Endothelial cell of umbilical vein (primary cell): ENCODE measurements around the gene MS4A4A. TPM values are rescaled to one million over a fixed set of nuclear protein-coding genes. Genes with fewer than 3 reads are reported as not detected.

Experiments used
- BruUV-seq: library from RNA; stranded (reverse); fragments of 400-500 nt; replicated peaks from 2 replicates; lab custom pipeline; 2021; lab: Mats Ljungman, UMichigan
- CTCF ChIA-PET: fragments of 300-600, 350-600 bp; sonication (Branson Sonifier 250); formaldehyde crosslinking; loops from one replicate; lab custom pipeline; 2021; ENCODE audit warnings: antibody characterized with exemption, inconsistent platforms; lab: Charles Lee
- POLR2A ChIA-PET: fragments of 300-600, 350-600 bp; sonication (Branson Sonifier 250); formaldehyde crosslinking; loops from one replicate; lab custom pipeline; 2021; ENCODE audit warnings: antibody characterized with exemption, inconsistent platforms; lab: Charles Lee
- DNase-seq: peaks from one replicate; pipeline ENCODE4 v3.0.0-alpha.2; 2011; ENCODE audit warnings: low read depth, low spot score
- FAIRE-seq: peaks from 2 replicates; lab custom pipeline; 2011; peaks lifted over from hg19 to GRCh38; lab: Jason Lieb, UNC
- H2AFZ ChIP-seq: 2 replicates; pipeline ENCODE4 v1.6.0; 2012; ENCODE audit warnings: low read depth, low read length, control low read depth, inconsistent platforms
- H3K27ac ChIP-seq: 2 replicates; pipeline ENCODE4 v1.5.1; 2011; ENCODE audit warnings: low read depth, mild to moderate bottlenecking, control low read depth, low read length, moderate library complexity; ENCODE audit not compliant: insufficient read depth
- H3K27me3 ChIP-seq, 2 experiments: 2 replicates each; pipeline versions ENCODE4 v1.6.0 to v1.6.1; 2011; ENCODE audit warnings: low read length in 2 of 2, mixed read lengths in 1 of 2; ENCODE audit not compliant: control insufficient read depth in 2 of 2, insufficient read depth in 2 of 2
- H3K36me3 ChIP-seq, 2 experiments: 2 replicates in 1 of 2; 3 replicates in 1 of 2; pipeline ENCODE4 v1.5.1; 2011; ENCODE audit warnings: low read length in 2 of 2, mild to moderate bottlenecking in 1 of 2, moderate library complexity in 1 of 2; ENCODE audit not compliant: control insufficient read depth in 2 of 2, insufficient read depth in 2 of 2; ENCODE audit errors: extremely low read depth in 1 of 2
- H3K4me1 ChIP-seq: 3 replicates; pipeline ENCODE4 v1.5.1; 2011; ENCODE audit warnings: mild to moderate bottlenecking, low read length; ENCODE audit not compliant: control insufficient read depth, insufficient read depth; ENCODE audit errors: extremely low read depth
- H3K4me2 ChIP-seq: 2 replicates; pipeline ENCODE4 v1.6.1; 2011; ENCODE audit warnings: low read length, control low read depth, mixed read lengths; ENCODE audit not compliant: insufficient read depth
- H3K4me3 ChIP-seq, 3 experiments: fragments of 200-600 bp in 1 of 3; sonication (generic), shearing (Covaris generic) in 1 of 3; replicated peaks in 1 of 3; 2 replicates each; pipeline ENCODE4 v1.5.1; 2011 to 2016; ENCODE audit warnings: control low read depth in 3 of 3, low read length in 3 of 3, mild to moderate bottlenecking in 2 of 3, inconsistent platforms in 1 of 3, low read depth in 1 of 3, moderate library complexity in 1 of 3; ENCODE audit not compliant: insufficient read depth in 1 of 3
- H3K79me2 ChIP-seq: 2 replicates; pipeline ENCODE4 v1.6.0; 2012; ENCODE audit warnings: low read length, inconsistent platforms; ENCODE audit not compliant: control insufficient read depth, insufficient read depth
- H3K9ac ChIP-seq: replicated peaks from 2 replicates; pipeline ENCODE3; 2011; ENCODE audit warnings: low read length, control low read depth; ENCODE audit not compliant: insufficient read depth; ENCODE audit errors: extremely low read depth
- H3K9me1 ChIP-seq: replicated peaks from 3 replicates; pipeline ENCODE4 v1.6.0; 2011; ENCODE audit warnings: mild to moderate bottlenecking, low read length; ENCODE audit not compliant: control insufficient read depth, insufficient read depth; ENCODE audit errors: extremely low read depth
- H3K9me3 ChIP-seq: replicated peaks from 2 replicates; pipeline ENCODE4 v1.5.1; 2012; ENCODE audit warnings: low read length, inconsistent platforms; ENCODE audit not compliant: control insufficient read depth, insufficient read depth
- H4K20me1 ChIP-seq: replicated peaks from 2 replicates; pipeline ENCODE3; 2011; ENCODE audit warnings: mild to moderate bottlenecking, low read length; ENCODE audit not compliant: control insufficient read depth, insufficient read depth; ENCODE audit errors: extremely low read depth
- EZH2 ChIP-seq: IDR thresholded peaks from 2 replicates; pipeline ENCODE4 v1.6.1; 2012; ENCODE audit warnings: borderline replicate concordance, low read depth, mild to moderate bottlenecking, moderate library complexity, low read length, inconsistent platforms; ENCODE audit not compliant: severe bottlenecking
- MYC ChIP-seq: IDR thresholded peaks from one replicate; pipeline ENCODE4 v1.6.1; 2011; ENCODE audit warnings: mild to moderate bottlenecking, low read depth, low read length
- dilution Hi-C: fragments of 300-500 bp; cut with MboI; formaldehyde crosslinking; loops from one replicate; pipeline ENCODE4 v1.15.0; 2019; ENCODE audit warnings: low sequenced_read_pairs; ENCODE audit not compliant: extremely low pct_ligation_motif_present
- intact Hi-C: fragments of 100-400 bp; cut with micrococcal nuclease; formaldehyde crosslinking; loops from one replicate; pipeline ENCODE4 v1.10.0; 2022
- polyA plus RNA-seq, 4 experiments: library from polyadenylated mRNA; depleted of rRNA in 3 of 4; stranded (reverse) in 3 of 4; unstranded in 1 of 4; fragments of >200 nt; gene quantifications; 2 replicates each; pipeline versions ENCODE4 v1.2.1 to v1.2.3, GENCODE V29; 2011 to 2012; ENCODE audit warnings: missing spikeins in 1 of 4
- total RNA-seq: library from RNA; stranded (reverse); gene quantifications from 2 replicates; pipeline ENCODE4 v1.2.3, GENCODE V29; 2021
- TF ChIP-seq, protein P1 (sequence below), 2 donors: IDR thresholded peaks; 1 replicate in 1 of 2; 2 replicates in 1 of 2; pipeline ENCODE4 v1.5.1; 2011; ENCODE audit warnings: low read length in 2 of 2, mild to moderate bottlenecking in 2 of 2, moderate library complexity in 2 of 2, control low read depth in 1 of 2, inconsistent platforms in 1 of 2, low read depth in 1 of 2; ENCODE audit not compliant: insufficient read depth in 1 of 2; ENCODE audit errors: extremely low read depth in 1 of 2
- TF ChIP-seq, protein P2 (sequence below): IDR thresholded peaks from 2 replicates; pipeline ENCODE4 v1.6.1; 2011; ENCODE audit not compliant: insufficient read depth, insufficient read length

Gene MS4A4A
- total and polyA plus RNA-seq, 2 donors (not counting 3 experiments of a cell fraction or from before 2014, with no cell fraction given) = 0.19 TPM; not detected in 1

DNA sequence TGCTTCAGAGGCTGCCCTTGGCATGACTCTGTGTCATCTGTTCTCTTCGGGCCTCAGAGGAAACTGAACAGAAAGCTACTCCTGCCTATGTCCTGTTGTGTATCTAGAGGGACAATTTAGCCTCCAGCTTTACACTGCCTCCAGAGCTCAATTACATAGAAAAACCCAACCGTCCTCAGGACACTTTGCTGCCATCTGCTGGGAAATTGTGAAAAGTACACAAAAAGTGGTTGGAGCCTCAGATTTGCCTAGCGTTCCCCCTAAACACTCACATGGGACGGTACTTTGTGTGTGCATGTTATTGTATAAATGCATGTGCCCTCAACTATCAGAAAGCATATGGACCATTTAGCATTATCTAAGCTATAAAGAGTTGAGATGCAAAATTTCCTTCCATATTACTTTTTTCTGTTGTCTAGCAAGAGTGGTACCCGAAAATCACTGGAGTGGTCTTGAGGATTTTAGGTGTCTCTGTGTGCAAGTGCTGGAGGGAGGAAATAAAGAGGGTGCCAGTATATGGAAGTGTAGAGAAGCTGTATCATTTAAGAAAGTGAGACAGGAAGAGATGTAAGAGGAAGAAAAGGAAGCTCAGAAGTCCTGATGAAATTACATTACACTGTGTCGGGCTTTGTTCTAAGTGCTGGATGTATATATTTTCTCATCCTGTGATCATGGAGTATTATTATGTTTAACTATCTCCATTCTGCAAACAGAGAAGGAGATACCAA, 28.8 kb upstream of the MS4A4A start:
- Histone ChIP-seq H3K9ac (peak overlapping the region; percentile 47), H3K4me1 (peaks cover 22% of the 10 kb centered on the region), H3K9me1 (no peaks in the 10 kb centered on the region), H3K27ac (no peak overlapping the region), H3K9me3 (no peaks in the 10 kb centered on the region), H4K20me1 (no peaks in the 10 kb centered on the region), H2AFZ (peak overlapping the region; percentile 29), H3K4me3 (no peak overlapping the region), H3K36me3 (no peaks in the 10 kb centered on the region), H3K4me2 (no peak overlapping the region), H3K27me3 (peaks cover 0 to 3% of the 10 kb centered on the region in 2 experiments), H3K79me2 (no peaks in the 10 kb centered on the region)
- DNase-seq (peak; percentile 89), FAIRE-seq (peak; percentile 88)
- intact Hi-C loops = loop anchor here (1.0 to 5.0 kb wide), 7 partner anchors 37 to 499 kb away; no protein-coding TSS in a partner anchor
- dilution Hi-C loops = no loop called here
- TF ChIP-seq, protein P1, sequence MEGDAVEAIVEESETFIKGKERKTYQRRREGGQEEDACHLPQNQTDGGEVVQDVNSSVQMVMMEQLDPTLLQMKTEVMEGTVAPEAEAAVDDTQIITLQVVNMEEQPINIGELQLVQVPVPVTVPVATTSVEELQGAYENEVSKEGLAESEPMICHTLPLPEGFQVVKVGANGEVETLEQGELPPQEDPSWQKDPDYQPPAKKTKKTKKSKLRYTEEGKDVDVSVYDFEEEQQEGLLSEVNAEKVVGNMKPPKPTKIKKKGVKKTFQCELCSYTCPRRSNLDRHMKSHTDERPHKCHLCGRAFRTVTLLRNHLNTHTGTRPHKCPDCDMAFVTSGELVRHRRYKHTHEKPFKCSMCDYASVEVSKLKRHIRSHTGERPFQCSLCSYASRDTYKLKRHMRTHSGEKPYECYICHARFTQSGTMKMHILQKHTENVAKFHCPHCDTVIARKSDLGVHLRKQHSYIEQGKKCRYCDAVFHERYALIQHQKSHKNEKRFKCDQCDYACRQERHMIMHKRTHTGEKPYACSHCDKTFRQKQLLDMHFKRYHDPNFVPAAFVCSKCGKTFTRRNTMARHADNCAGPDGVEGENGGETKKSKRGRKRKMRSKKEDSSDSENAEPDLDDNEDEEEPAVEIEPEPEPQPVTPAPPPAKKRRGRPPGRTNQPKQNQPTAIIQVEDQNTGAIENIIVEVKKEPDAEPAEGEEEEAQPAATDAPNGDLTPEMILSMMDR (IDR thresholded peaks at IDR 0.05; ENCODE audit: extremely low read depth in 1 of 2, insufficient read depth in 1 of 2, low read depth in 1 of 2, low read length in 2 of 2) = peak; percentile 43 to 58
- TF ChIP-seq, protein P2, sequence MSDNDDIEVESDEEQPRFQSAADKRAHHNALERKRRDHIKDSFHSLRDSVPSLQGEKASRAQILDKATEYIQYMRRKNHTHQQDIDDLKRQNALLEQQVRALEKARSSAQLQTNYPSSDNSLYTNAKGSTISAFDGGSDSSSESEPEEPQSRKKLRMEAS = no peak
- TF ChIP-seq MYC (no peak), EZH2 (no peak)
- POLR2A ChIA-PET = interaction anchor here (0.6 kb wide), 1 partner anchor 81 kb away, joined by 4 read pairs; no protein-coding TSS in a partner anchor
- BruUV-seq = no TSS peak
- CTCF ChIA-PET = interaction anchor here (0.5 to 3.9 kb wide), 64 partner anchors 8 to 514 kb away, joined by 3 to 217 read pairs (median 4); partner anchors contain the start of genes MRPL16, MS4A4E, MS4A6A and OOSP4A
